T-helper 2 cell treated with Interferon-gamma antibody and Interleukin-4, amounts not matched to agents 100 ng/mL and 5 ng/mL, for 36 hours (primary cell): ENCODE results near the gene MS4A15. TPM values are rescaled to one million over a fixed set of nuclear protein-coding genes. Genes with fewer than 3 reads are reported as not detected.
"Not testable (repeated sequence)": the region's sequence is repeated elsewhere in the genome, so short reads cannot be mapped to it uniquely, and the experiment has no call there.

Experiments used
- intact Hi-C: fragments of 100-400 bp; cut with micrococcal nuclease; formaldehyde crosslinking; loops from one replicate; pipeline ENCODE4 v1.15.1; 2023
- total RNA-seq: library from RNA; stranded (reverse); gene quantifications from 2 replicates; pipeline ENCODE4 v1.2.3, GENCODE V29; 2022

Gene MS4A15
- total RNA-seq, 1 donor from 2014 or later, result not detected

DNA sequence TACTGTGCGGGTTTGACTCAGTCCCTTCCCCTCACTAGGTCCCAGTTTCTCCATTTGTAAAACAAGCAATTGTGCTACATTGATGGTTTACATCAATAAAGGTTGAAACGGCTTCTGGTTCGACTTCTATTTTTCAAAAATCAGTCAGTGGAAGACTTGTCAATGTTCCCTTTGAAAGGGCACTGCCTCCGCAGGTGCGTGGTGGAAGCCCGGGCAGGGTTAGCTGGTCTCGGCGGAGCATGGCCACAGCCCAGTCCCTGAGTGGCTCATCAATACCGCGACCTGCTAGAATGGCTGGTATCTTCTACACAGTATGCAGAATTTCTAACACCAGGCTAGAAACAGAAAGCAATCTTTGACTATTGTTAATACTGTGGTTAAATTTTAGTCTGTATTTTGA lies 44.5 kb downstream of the MS4A15 start:
- intact Hi-C loops, result no loop called here

DNA sequence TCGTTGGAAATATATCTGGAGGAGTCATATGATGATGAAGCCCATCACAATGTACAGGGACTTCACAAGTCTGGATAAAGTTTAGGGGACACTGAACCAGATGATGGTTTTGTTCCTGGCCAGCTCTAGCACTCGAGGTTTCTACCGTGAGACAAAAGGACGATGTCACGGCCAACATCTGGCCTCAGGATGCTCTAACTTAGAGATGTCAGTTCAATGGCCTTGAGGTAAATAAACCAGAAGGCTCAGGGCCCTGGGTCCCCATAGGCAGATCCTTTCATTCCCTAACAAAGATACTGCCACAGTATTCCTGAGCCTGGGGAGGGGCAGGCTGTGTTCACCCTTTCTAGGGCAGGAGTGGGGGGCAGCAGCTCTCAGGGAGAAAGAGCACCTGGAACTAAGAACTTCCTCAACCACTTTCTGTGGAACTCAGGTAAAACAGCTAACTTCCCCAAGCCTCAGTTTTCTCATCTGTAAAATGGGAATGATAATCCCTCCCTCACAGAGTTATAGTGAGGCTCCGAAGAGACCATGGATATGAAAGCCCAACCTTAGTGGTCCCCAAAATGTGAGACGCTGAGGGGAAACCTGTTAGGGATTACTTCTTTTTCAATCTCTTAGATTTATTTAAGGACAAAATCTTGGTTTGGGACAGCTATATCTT lies 46.7 kb downstream of the MS4A15 start:
- intact Hi-C loops, result no loop called here

DNA sequence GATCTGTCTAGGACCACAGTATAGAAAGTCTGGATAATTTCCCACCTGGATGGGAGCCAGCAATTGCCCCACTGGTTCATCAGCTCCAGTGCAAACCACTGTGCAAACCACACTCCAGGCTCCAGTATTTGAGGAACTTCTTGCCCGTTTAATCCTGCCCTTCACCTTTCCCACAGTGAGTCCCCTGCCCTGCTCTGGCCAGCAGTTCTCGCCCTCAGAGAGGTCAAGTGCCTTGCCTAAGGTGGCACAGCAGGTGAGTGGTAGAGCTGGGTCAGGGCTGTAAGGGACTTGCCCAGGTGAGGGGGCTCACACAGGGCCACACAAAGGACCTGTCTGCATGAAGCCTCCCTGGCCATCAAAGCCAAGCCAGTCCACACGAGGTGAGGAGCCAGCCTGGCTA lies 52.6 kb downstream of the MS4A15 start:
- intact Hi-C loops, result no loop called here

DNA sequence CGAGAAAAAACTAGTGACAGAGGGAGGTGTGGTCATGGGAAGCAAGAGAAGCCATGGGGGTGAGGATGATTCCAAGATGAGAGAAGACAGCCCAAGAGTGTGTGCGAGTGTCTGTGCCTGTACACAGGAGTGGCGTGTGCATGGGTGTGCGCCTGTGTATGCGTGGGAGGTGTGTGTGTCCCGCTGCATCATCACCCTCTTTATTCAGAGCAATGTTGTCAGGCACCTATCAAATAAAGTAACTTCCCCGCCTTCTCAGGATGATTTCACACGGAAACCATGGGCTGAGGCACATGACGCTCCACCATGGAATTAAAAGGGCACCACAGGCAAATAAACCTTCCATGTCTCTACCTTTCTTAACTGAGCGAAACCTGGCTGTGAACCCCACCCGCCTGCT lies 53.0 kb downstream of the MS4A15 start:
- intact Hi-C loops, result no loop called here

DNA sequence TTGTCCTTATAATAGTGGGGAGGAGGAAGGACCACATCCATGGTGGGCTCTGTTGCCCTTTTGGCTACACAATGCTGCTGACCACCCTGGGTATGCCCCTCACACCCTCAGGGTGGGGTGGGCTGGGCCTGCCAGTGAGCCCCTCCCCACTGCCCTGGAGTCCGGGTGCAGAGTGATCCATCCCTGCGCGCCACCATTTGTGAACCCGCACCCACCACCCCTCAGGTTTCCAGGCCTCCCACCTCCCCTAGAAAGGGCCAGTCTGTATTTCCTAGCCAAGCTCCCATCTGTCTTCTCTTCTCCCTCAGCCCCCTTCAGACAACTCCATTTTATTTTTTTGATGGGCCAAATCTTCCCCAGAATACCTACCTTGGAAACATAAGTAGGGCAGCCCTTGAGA lies 53.5 kb downstream of the MS4A15 start:
- intact Hi-C loops, result no loop called here

DNA sequence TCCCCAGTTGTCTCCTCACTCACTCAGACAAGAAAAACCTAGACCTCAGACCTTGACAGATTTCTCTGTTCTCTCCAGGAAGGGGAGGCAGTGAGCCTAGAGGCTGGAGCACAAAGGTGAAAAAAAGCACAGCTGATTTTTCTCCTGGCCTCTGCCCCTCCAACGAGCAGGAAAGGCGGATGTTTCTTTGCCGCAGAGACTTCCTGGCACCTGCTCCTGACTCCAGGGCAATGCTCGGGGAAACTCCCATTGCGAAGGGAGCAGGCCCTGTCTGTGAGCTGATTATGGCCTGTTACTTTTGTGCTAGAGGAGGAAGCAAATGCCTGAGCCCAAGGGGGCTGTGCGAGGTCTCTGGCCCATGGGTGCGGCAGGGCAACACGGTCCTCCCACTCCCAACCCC lies 53.9 kb downstream of the MS4A15 start:
- intact Hi-C loops, result no loop called here

DNA sequence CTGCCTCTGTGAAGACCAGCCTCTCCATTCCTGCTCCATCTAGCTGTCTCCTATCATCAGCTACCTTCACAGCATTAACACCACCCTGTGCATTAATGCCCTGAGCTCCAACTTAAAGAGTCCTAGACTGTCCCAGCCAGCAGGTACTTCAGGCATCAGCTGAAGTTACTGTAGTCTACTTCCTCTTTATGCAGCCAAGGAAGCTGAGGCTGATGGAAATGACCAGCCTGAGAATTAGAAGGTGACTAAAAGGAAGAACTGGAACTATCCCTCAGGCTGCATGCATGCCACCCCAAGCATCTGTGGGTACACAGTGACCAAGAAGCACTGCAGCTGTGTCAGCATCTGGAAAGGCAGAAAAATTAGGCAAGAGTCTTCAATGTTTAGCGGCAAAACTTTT lies 56.7 kb downstream of the MS4A15 start:
- intact Hi-C loops, result no loop called here

DNA sequence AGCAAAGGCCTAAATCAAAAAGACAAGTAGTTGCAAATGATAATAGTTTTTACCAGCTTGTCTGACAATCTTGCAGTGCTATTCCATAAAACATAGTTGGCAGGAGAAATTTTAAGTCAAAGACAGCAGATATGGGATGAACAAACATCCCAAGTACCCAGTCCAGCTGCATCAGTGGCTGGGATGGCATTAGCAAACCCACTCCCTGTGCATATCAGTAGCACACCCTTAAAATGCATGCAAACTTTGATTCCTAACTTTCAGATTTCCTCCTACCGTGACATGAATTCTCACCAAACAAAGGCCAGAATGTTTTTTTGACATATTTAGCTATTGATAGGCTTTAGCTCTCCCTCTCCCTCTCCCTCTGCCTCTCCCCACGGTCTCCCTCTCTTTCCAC lies 57.4 kb downstream of the MS4A15 start:
- intact Hi-C loops, result no loop called here

DNA sequence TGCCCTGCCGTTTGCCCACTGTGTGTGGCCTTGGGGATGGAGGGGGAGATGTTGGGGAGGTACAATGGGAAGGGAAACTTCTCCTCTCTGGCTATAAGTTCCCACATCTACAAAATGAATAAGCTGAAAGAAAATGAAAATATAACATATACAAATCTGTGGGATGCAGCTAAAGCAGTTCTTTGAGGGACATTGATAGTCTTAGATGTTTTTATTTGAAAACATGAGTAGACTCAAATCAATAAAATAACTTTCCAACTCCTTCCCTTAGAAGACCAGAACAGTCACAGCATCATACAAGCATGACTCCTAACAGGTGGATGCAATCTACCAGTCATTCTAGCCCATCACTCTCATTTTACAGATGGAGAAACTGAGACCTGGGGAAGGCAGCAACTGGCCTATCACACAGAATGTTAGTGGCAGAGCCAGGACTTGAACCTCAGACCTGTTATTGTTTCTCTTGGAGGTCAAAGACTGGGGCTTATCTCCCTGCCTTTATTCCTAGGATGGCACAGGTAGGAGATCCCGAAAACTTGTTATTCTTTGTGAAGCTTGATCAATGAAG lies 60.0 kb downstream of the MS4A15 start:
- intact Hi-C loops, result no loop called here

DNA sequence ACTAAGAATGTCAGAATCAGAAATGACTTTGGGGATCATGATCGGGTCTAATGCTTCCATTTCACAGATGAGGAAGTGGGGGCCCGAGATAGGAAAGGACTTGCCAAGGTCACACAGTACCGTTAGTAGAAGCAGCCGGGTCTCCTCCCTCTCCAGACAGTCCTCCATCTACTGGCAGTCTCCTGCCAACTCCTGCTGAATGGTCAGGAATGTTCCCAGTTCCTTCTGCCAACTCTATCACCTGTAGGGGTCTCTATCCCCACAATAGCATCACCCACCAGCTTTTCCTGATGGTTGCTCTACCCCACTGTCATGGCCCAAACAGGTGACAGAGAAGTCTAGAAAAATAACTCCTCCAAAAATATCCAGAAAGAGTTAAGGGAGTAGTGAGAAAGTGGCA lies 61.4 kb downstream of the MS4A15 start:
- intact Hi-C loops, result no loop called here

DNA sequence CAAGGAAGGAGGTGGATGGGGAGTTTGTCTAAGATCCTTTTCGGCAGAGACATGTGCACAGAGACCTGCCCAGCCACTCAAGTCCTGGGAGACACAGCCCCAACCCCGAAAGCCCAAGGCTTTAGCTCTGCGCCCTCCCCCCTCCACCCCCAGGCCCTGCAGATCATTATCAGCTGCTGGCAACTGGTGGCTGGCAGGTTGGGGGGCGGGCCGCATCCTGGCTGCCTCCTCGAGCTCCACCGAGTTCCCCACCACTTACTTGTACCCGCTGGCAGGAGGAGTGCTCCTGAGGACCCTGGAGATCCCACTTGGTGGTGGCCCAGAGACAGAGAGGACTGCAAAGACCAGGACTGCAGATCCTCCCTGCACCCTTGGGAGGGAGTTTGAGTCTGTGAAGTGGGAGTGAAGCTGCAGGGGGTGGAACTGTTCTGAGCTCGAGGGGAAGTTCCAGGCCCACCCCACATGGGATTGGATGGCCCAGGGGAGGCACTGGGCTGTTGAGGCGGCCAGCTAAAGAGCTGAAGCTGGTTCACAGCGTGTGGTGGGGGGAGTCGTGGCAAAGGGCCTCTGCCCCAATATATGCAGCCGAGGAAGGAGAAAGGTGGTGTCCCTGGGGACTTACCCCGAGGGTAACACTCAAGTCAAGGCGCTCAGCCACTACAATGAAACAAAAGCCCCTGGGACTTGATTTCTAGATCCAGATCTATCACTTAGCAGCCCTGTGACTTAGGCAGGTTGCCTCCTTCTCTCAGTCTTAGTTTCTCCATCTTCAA lies 65.3 kb downstream of the MS4A15 start:
- intact Hi-C loops, result no loop called here

DNA sequence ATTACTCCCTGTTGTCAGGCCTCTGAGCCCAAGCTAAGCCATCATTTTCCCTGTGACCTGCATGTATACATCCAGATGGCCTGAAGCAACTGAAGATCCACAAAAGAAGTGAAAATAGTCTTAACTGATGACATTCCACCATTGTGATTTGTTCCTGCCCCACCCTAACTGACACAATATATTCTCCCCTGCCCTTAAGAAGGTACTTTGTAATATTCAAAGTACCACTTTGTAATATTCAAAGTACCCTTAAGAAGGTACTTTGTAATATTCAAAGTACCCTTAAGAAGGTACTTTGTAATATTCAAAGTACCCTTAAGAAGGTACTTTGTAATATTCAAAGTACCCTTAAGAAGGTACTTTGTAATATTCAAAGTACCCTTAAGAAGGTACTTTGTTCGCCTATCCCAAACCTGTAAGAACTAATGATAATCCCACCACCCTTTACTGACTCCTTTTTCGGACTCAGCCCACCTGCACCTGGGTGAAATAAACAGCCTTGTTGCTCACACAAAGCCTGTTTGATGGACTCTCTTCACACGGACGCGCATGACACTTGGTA lies 67.2 kb downstream of the MS4A15 start:
- intact Hi-C loops, result not testable (repeated sequence)

DNA sequence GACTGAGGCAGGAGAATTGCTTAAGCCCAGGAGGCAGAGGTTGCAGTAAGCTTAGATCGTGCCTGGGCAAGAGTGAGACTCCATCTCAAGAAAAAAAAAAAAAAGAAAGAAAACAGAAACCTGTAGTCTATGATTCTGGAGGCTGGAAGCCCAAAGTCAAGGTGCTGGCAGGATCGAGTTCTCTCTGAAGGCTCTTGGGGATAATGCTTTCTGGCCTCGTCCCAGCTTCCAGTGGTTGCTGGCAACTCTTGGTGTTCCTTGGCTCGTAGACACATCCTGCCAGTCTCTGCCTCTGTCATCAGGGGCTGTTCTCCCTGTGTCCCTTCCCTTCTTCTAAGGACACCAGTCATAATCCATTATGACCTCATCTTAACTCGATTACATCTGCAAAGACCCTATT lies 68.5 kb downstream of the MS4A15 start:
- intact Hi-C loops, result no loop called here

DNA sequence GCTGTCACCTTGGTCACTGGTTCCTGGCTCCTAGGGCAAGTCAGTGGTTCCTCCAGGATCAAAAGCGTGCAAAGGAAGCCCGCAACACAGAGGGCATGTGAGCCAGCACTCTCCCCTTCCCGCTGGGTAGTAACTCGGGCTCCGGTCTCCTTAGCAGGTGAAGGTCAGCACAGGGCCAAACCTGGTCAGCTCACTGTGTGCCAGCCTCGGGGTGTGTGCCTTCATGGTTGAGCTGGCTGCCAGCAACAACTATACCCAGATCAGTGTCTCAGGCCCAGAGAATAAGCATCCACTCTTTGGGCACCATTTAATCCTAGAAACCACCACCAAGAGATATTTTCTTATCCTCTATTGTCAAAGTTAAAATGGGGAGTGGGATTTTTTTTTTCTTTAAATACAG lies 69.1 kb downstream of the MS4A15 start:
- intact Hi-C loops, result no loop called here

Other genes with a start within 250 kb of the MS4A15 start
- not detected in 2 replicates for gene MS4A13, start 241.5 kb upstream of the MS4A15 start, total RNA-seq
- not detected in 2 replicates for gene MS4A8, start 57.3 kb upstream of the MS4A15 start, total RNA-seq
- gene MS4A18, start 32.1 kb upstream of the MS4A15 start, total RNA-seq, result not detected in 2 replicates
- not detected in 2 replicates for gene MS4A10, start 28.5 kb downstream of the MS4A15 start, total RNA-seq
- gene CCDC86, start 85.2 kb downstream of the MS4A15 start, total RNA-seq, result 69.4 and 69.5 TPM in 2 replicates
- 31.5 and 32.7 TPM in 2 replicates for gene PTGDR2, start 99.1 kb downstream of the MS4A15 start, total RNA-seq
- gene ZP1, start 110.7 kb downstream of the MS4A15 start, total RNA-seq, result 0.61 and 0.66 TPM in 2 replicates
- 184 and 185 TPM in 2 replicates for gene PRPF19, start 149.7 kb downstream of the MS4A15 start, total RNA-seq
- gene TMEM109, start 157.3 kb downstream of the MS4A15 start, total RNA-seq, result 132 TPM in 2 replicates
- 0.30 and 0.48 TPM in 2 replicates for gene TMEM132A, start 167.6 kb downstream of the MS4A15 start, total RNA-seq
- 0.86 and 1.2 TPM in 2 replicates for gene SLC15A3, start 195.3 kb downstream of the MS4A15 start, total RNA-seq
- gene CD6, start 214.8 kb downstream of the MS4A15 start, total RNA-seq, result 336 and 337 TPM in 2 replicates